ENCODE data around the gene GID4. TPM values are rescaled to one million over a fixed set of nuclear protein-coding genes. Genes with fewer than 3 reads are reported as not detected.

Gene GID4
- total RNA-seq, 1 donor from 2014 or later: 8.2 TPM

DNA sequence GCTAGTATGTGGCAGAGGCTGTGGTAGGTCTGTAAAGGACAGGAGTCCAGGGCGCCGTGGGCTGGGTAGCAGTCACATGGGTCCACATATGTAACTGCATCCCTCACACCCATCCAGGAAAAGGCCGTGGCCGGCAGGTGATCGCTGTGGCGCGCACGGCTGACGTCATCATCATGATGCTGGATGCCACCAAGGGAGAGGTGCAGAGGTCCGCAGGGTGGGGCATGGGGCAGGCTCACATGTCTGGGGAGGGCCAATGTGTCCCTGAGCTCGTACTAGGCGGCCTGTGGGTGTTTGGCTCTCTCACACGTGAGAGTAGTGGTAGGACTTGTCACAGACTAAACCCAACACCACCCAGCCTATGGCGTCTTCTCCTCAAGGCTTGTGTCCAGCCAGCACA lies 60.3 kb downstream of the GID4 start:
- TF ChIP-seq, protein P1, sequence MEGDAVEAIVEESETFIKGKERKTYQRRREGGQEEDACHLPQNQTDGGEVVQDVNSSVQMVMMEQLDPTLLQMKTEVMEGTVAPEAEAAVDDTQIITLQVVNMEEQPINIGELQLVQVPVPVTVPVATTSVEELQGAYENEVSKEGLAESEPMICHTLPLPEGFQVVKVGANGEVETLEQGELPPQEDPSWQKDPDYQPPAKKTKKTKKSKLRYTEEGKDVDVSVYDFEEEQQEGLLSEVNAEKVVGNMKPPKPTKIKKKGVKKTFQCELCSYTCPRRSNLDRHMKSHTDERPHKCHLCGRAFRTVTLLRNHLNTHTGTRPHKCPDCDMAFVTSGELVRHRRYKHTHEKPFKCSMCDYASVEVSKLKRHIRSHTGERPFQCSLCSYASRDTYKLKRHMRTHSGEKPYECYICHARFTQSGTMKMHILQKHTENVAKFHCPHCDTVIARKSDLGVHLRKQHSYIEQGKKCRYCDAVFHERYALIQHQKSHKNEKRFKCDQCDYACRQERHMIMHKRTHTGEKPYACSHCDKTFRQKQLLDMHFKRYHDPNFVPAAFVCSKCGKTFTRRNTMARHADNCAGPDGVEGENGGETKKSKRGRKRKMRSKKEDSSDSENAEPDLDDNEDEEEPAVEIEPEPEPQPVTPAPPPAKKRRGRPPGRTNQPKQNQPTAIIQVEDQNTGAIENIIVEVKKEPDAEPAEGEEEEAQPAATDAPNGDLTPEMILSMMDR (IDR thresholded peaks at IDR 0.05; ENCODE audit: partially characterized antibody, unreplicated experiment): no peak
- H3K4me1 Mint-ChIP-seq (ENCODE audit: low read depth, unreplicated experiment): no peaks in the 10 kb centered on the region
- H3K9me3 Mint-ChIP-seq (ENCODE audit: unreplicated experiment): no peaks in the 10 kb centered on the region
- DNase-seq: no peak
- no peaks in the 10 kb centered on the region for H3K27me3 Mint-ChIP-seq (ENCODE audit: unreplicated experiment)
- H3K4me3 Mint-ChIP-seq (ENCODE audit: unreplicated experiment): no peak overlapping the region
- H3K36me3 Mint-ChIP-seq (ENCODE audit: unreplicated experiment): no peaks in the 10 kb centered on the region
- H3K27ac Mint-ChIP-seq (ENCODE audit: unreplicated experiment): no peak overlapping the region

DNA sequence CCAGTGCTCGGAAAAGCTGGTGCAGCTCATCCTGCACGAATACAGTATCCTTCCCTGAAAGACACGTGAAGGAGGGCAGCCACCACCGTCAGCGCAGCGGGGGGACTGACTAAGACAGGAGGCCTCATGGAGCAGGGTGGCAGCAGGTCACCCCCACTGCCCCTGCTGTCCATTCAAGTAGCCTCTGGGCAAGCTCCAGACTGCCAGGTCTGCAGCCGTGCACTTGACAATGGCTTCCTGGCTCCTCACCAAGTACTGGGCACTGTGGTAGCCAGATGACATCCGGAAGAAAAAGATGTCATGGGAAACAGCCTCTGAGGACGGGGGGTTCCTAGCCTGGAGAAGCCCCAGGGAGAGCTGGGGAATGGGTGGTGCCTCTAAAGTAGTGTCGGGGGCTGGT lies 61.4 kb downstream of the GID4 start:
- TF ChIP-seq, protein P1 (IDR thresholded peaks at IDR 0.05; ENCODE audit: partially characterized antibody, unreplicated experiment): no peak
- H3K27me3 Mint-ChIP-seq (ENCODE audit: unreplicated experiment): no peaks in the 10 kb centered on the region
- DNase-seq: no peak
- no peaks in the 10 kb centered on the region for H3K9me3 Mint-ChIP-seq (ENCODE audit: unreplicated experiment)
- no peak overlapping the region for H3K4me3 Mint-ChIP-seq (ENCODE audit: unreplicated experiment)
- H3K27ac Mint-ChIP-seq (ENCODE audit: unreplicated experiment): no peak overlapping the region
- H3K36me3 Mint-ChIP-seq (ENCODE audit: unreplicated experiment): no peaks in the 10 kb centered on the region
- peaks cover 3% of the 10 kb centered on the region for H3K4me1 Mint-ChIP-seq (ENCODE audit: low read depth, unreplicated experiment)

DNA sequence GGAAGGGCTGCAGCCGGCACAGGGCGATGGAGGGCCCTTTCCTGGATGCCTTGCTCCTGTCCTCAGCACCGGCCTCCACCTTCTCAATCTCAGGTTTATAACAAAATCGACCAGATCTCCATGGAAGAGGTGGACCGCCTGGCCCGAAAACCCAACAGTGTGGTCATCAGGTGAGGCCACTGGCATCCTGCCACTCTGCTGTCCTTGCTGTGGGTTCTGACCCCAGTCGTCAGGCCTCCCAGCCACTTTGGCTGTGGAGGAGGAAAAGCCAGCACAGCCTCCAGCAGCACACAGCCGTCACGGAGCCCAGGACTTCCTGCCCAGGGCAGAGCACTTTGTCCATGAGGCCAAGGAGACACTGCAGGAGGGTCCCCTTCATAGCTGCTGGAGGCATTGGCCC lies 62.6 kb downstream of the GID4 start:
- Mint-ChIP-seq H3K36me3 (ENCODE audit: unreplicated experiment) (no peaks in the 10 kb centered on the region), H3K27ac (ENCODE audit: unreplicated experiment) (no peak overlapping the region), H3K4me1 (ENCODE audit: low read depth, unreplicated experiment) (peaks cover 3% of the 10 kb centered on the region)

DNA sequence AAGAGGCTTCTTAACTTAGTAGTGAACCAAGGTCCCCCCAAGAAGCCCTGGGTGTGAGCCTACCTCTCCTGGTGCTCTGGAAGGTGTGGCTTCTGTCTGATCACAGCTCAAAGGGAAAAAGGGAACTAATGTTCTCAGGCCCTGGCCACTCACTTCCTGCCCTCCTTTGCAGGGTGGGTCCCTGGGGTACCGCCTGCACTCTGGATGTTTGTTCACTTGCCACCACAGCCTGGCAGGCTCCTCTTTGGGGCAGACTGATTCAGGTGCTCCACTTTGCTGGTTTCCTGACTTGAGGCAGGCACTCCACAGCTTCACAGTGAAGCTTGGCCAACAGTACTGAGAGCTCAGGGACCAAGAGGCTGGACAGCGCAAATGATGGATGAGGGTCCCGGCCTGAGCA lies 63.4 kb downstream of the GID4 start:
- H3K27ac Mint-ChIP-seq (ENCODE audit: unreplicated experiment): no peak overlapping the region
- DNase-seq: no peak
- TF ChIP-seq, protein P1 (IDR thresholded peaks at IDR 0.05; ENCODE audit: partially characterized antibody, unreplicated experiment): no peak
- H3K4me1 Mint-ChIP-seq (ENCODE audit: low read depth, unreplicated experiment): peaks cover 3% of the 10 kb centered on the region
- no peak overlapping the region for H3K4me3 Mint-ChIP-seq (ENCODE audit: unreplicated experiment)
- H3K9me3 Mint-ChIP-seq (ENCODE audit: unreplicated experiment): no peaks in the 10 kb centered on the region
- H3K36me3 Mint-ChIP-seq (ENCODE audit: unreplicated experiment): no peaks in the 10 kb centered on the region
- no peaks in the 10 kb centered on the region for H3K27me3 Mint-ChIP-seq (ENCODE audit: unreplicated experiment)

More for the DNA sequence above, 62.6 kb downstream of the GID4 start:
- no peak for DNase-seq
- no peaks in the 10 kb centered on the region for H3K9me3 Mint-ChIP-seq (ENCODE audit: unreplicated experiment)
- TF ChIP-seq, protein P1 (IDR thresholded peaks at IDR 0.05; ENCODE audit: partially characterized antibody, unreplicated experiment): no peak
- H3K27me3 Mint-ChIP-seq (ENCODE audit: unreplicated experiment): no peaks in the 10 kb centered on the region
- H3K4me3 Mint-ChIP-seq (ENCODE audit: unreplicated experiment): no peak overlapping the region

DNA sequence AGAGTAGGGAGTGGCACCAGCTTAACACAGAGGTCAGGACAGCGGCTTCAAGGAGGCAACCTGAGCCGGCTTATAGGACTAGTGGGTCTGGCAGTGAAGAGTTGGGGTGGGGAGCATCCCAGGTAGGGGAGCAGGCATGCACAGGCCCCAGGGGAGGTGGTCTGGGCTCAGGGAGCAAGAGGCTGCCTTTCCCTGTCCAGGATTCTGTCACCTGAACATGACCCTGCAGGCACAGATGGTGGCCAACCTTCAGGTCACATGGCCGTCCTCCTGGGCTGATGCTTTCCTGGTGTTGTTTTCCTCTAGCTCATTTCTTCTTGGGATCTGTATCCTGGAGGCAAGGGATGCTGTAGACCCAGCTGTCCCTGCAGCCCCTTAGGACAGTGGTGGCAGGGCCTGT lies 65.8 kb downstream of the GID4 start:
- Mint-ChIP-seq H3K9me3 (ENCODE audit: unreplicated experiment) (peaks cover 5% of the 10 kb centered on the region), H3K27me3 (ENCODE audit: unreplicated experiment) (no peaks in the 10 kb centered on the region), H3K27ac (ENCODE audit: unreplicated experiment) (peak overlapping the region; percentile 33), H3K4me1 (ENCODE audit: low read depth, unreplicated experiment) (peaks cover 3% of the 10 kb centered on the region), H3K4me3 (ENCODE audit: unreplicated experiment) (no peak overlapping the region), H3K36me3 (ENCODE audit: unreplicated experiment) (no peaks in the 10 kb centered on the region)
- TF ChIP-seq, protein P1 (IDR thresholded peaks at IDR 0.05; ENCODE audit: partially characterized antibody, unreplicated experiment): no peak
- DNase-seq: no peak

Measured in glutamatergic neuron (in vitro differentiated cells).